Activated T-cell treated with anti-CD3 and anti-CD28 coated beads for 1 hour (primary cell): Measurements from ENCODE around the gene PTPN2.
"Not testable (repeated sequence)": the region's sequence is repeated elsewhere in the genome, so short reads cannot be mapped to it uniquely, and the experiment has no call there.

Source experiments
- DNase-seq: peaks from one replicate; pipeline ENCODE4 v3.0.0-alpha.2; 2020; ENCODE audit warnings: low read depth

PTPN2 gene

DNA sequence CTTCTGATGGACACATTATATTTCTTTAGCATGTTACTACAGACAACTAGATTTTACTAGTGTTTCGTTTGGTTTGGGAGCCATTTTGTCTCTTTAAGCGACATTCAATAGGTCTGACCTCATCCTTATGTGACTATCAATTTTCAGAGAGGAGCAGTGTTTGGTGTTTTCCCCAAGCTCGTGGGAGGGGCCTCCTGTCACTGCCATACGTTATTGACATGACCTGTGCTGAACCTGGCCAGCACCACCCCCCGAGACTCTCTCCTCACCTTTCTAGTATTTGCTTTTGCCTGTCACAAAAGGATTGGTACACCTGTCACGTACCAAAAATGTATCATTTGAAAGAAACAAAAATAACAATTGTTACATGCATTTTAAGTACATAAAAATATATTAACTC lies 111.9 kb downstream of the PTPN2 start:
- DNase-seq, result no peak

- DNase-seq, result no peak
Observed at GRCh38 chr18:12770469-12771219, 113.4 kb downstream of the PTPN2 start.

DNA sequence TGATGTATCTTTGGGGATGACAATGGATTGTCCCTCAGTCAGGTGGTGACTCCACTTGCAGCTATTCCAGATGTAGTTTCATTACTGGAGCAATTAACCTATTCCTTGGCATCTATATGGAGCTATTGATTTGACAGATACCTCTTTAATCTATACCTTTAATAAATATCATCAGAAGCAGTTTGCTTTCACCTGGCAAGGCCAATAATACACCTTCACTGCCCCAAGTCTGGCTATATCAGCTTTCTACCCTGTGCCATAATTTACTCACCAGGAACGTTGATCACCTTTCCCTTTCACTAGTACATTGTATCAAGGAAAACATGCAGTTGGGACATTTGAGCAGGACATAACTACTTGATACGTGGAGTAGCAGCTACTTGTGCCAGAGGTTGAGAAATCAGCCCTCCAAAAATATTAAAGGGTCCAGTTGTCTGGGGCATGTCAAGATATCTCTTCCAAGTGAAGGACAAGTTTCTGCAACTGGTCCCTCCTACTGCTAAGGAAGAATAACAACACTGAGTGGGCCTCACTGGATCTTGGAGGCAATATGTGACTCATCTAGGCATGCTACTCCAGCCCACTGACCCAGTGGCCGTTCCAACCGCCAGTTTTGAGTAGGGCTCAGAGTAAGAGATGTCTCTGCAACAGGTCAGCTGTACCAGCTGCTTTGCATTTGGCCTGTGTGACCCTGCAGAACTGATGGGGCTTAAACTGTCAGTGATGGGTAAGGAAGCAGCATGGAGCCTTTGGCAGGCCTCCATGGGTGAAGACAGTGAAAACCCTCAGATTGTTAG lies 114.2 kb downstream of the PTPN2 start:
- no peak for DNase-seq

- DNase-seq, result no peak
Observed at GRCh38 chr18:12769136-12769535, 114.9 kb downstream of the PTPN2 start.

GRCh38 chr18:12768625-12769024 lies 115.4 kb downstream of the PTPN2 start:
- DNase-seq, result no peak

DNA sequence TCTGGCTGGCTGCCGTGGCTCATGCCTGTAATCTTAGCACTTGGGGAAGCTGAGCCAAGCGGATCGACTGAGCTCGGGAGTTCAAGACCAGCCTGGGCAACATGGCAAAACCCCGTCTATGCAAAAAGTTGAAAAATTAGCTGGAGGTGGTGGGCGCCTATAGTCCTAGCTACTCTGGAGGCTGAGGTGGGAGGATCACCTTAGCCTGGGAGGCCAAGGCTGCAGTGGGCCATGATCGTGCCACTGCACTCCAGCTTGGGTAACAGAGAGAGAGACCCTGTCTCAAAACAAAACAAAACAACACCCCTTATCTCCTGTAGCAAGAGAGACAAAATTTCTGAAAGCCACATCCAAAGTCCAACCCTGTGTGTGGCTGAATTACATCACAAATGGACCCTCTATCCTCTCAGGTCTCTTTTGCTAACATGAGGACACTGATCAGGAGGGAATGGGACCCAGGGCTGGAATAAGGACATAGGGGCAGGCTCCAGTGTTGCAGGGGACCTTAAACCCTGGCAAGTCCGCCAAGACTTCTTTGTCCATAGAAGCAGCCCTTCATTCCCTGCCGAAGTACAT lies 116.4 kb downstream of the PTPN2 start:
- no peak for DNase-seq

- DNase-seq, result no peak
Observed at GRCh38 chr18:12766986-12767433, 117.0 kb downstream of the PTPN2 start.

DNA sequence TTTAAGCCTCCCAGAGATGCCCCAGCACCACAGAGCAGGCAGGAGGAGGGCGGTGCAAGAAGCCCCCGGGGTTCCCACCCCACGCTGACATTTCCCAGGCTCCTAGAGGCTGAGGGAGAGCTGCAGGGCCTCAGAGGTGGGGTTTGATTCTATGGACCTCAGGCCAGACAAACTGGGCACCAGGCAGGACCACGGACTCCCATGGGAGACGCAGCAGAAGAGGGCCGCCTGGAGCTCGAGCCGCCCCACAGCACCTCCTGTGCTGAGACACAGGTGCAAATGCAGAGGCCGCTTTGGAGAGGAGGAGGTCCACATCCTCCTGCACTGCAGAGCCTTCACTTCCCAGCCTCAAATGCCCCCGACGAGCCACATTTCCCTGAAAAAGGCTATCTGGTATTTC lies 118.5 kb downstream of the PTPN2 start:
- DNase-seq, result no peak

DNA sequence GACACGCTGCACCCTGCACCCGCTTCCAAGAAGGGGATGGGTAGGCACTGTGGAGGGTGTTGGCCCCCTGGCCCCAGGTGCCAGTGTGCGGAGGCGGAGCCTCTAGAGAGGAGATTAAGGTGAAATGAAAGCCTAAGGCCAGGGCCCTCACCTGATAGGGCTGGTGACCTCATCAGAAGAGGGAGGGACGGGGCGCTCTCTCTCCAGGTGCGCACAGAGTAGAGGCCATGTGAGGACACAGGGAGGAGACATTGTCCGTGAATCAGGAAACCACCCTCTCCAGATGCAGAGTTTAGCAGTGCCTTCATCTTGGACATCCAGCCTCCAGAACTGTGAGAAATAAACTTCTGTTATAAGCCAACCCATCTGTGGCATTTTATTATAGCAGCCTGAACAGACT lies 118.9 kb downstream of the PTPN2 start:
- no peak for DNase-seq

- not testable (repeated sequence) for DNase-seq
Observed at GRCh38 chr18:12758566-12758965, 125.5 kb downstream of the PTPN2 start.

DNA sequence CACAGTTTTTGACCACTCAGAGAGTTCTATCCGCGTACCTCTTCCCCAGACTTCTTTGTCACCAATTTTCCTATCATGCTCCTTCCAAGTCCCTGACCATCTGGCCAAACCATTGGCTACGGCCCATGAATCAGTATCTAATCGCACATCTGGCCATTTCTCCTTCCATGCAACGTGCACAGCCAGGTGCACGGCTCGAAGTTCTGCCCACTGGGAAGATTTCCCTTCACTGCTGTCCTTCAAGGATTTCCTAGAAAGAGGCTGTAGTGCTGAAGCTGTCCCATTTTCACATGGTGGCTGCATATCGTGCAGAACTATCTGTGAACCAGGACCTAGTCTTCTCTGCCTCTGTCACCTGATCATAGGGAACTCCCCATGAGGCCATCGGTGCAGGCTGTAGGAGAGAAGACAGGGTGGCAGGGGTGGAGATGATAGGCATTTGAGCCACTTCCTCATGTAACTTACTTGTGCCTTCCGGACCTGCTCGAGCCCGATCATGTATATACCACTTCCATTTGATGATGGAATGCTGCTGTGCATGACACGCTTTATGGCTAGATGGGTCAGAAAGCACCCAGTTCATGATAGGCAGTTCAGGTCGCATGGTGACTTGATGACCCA lies 127.3 kb downstream of the PTPN2 start:
- DNase-seq, result not testable (repeated sequence)

DNA sequence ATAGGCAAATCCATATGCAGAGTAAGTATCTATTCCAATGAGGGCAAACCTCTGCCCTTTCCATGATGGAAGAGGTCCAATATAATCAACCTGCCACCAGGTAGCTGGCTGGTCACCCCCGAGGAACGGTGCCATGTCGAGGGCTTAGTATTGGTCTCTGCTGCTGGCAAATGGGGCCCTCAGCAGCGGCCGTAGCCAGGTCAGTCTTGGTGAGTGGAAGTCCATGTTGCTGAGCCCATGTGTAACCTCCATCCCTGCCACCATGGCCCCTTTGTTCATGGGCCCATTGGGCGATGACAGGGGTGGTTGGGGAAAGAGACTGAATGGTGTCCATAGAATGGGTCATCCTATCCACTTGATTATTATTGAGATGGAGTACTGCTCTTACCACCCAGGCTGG lies 128.4 kb downstream of the PTPN2 start:
- DNase-seq, result not testable (repeated sequence)

DNA sequence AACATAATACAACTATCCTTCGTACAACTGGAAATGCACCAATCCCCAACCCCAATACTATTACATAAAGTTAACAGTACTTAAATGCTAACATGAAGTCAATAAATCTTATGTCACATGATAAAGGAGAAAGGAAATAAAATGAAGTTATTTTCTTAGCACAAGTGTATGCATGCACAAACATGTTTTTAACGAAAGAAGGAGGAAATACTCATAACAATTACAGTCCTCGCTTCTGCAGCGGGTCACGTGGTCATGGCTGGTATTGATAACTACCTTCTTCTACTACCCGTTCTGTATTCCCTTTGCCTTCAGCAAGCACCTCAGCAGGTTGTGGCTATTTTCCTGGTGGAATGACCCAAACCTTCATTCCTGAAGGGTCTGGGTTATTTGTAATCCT lies 129.5 kb downstream of the PTPN2 start:
- no peak for DNase-seq

- DNase-seq, result no peak
Observed at GRCh38 chr18:12751891-12752290, 132.1 kb downstream of the PTPN2 start.

DNA sequence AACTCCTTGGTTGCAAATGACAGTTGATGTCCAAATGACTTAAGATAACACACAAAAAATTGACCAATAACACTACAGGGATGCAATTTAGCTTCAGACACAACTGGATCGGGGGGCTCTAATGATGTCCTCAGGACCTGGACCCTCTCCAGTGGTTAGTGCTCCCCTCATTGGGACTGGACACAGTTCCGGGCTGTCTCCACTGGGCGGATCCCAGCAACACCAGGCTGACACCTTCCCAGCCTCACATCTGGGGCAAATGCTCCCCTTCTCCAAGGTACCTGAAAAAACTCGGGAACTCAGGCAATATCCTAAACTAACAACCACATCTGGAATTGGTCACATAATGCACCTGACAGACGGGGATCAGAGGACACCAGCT lies 132.5 kb downstream of the PTPN2 start:
- DNase-seq, result no peak

DNA sequence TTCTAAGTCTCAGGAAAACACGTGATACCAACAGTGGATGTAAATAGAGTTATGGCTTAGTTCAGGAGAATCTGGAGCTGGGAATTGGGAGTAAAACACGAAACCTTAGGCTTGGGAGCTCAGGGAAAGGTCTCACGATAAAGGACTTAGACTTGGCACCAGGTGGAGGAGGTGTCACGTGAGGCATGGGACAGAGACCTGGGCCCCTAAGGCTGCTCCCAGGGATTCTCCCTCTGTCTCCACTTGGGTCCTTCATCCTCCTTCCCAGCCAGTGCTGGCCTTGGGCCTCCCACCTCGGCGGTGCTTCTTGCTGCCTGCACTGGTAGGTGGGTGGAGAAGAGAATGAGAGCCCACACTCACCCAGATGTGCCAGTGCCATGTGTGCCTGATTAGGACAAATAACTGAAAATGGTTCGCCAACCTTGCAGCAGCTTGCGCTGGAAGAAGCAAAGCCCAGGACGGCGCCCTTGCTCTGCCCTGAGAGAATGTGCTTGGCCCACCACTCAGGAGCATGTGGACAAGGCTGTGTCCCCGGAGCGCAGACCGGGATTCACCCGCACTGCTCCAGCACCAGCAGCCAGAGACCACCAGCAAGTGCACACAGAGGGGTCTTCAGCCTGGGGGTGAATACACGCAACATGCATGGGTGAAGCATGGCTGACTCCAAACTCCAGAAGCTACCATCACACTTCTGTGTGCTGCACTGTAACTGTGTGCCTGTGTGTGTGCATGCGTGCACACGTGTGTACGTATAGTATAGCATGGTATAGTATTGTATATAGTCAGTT lies 133.1 kb downstream of the PTPN2 start:
- DNase-seq, result no peak

DNA sequence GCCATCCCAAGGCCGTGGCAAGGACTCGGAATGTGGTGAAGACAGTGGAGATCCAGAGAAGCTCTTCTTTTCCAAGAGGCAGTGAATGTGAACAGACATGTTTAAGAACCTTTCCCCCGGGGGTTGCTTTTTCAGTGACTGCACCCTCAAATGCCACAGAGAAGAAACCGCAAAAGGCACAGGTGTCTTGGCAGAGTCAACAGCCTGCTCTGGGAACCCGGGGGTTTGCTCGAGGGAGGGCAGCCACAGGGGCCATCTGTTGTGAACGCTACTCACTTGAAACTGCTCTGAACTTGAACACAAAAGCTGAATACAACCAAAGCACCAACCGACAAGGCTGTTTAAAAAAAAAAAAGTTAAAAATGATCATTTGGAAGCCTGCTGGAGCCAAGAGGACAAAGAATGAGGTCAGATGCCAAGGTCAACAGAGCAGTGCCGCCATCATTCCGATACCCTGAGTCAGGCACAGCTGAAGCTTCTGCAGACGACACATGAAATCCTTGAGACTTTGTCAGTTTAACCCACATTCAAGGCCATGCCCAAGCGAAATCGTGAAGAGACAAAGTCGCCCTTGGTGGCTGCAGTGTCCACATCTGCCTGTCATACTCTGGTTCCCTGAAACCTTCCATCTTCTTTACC lies 133.8 kb downstream of the PTPN2 start:
- DNase-seq, result no peak

DNA sequence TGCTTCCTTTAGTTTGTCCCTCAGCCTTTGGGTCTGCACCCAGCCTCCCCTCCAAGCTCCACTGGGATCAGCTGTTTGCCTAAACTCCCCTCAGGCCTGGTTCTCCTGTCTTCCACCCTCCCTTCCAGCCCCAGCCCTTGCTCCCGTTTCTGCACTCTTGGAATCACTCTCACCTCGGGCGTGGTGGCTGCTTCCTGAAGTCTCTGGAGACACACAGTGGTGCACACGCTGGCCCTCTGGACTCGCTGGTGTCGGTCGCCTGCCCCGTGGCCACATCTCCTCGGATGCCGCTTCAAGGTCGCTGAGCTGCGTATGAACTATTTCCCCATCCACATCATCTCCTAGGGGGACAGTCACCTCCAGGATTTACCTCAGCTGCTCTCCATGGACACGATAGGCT lies 134.9 kb downstream of the PTPN2 start:
- DNase-seq, result no peak

GRCh38 chr18:12748671-12749070 lies 135.4 kb downstream of the PTPN2 start:
- DNase-seq, result no peak

DNA sequence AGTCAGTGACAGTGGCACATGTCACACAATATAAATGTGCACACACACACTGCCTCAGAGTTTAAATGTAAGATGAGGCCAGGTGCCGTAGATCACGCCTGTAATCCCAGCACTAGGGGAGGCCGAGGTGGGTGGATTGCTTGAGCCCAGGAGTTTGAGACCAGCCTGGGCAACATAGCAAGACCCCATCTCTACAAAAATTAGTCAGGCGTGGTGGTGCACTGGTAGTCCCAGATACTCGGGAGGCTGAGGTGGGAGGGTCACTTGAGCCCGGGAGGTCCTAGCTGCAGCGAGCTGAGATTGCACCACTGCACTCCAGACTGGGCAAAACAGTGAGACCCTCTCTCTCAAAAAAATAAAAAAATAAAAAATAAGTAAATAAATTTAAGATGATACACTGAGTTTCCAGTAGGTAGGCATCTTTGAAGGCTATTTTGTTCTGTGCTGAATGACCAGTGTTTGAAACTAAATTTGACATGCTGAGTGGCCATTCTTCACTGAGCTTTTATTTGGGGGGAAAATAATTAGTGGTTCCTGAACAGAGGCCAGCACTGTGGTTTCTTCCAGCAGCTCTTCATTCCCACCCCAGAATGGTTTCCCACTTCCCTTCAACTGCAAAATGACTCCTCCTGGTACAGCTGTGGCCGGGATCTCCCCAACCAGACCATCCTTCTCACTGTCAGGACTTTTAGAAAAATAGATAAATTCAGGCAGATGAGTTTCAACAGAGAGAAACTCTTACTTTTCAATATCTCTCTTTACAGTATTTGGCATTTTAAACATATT lies 136.3 kb downstream of the PTPN2 start:
- DNase-seq, result no peak
